HL-60/S4 (cell line): ENCODE measurements around the gene DRAP1.

Experiments
- in situ Hi-C: fragments of 300-500 bp; cut with MboI; formaldehyde crosslinking; loops from 2 replicates; pipeline ENCODE4 v1.14.3; 2022; ENCODE audit warnings: low sequenced_read_pairs

Gene DRAP1

GRCh38 chr11:65961267-65962140 is 42.3 kb downstream of the DRAP1 start, which contains the start of gene SART1:
Gene SART1 (plus strand): TSS chr11:65961734. CDS start chr11:65961781, 47 bp downstream.
- in situ Hi-C loops: no loop called here

GRCh38 chr11:65962141-65962564 is 42.9 kb downstream of the DRAP1 start:
- in situ Hi-C loops: no loop called here

GRCh38 chr11:65964906-65965305 is 45.7 kb downstream of the DRAP1 start:
- in situ Hi-C loops: no loop called here

GRCh38 chr11:65965986-65966762 is 46.9 kb downstream of the DRAP1 start:
- in situ Hi-C loops: no loop called here

- in situ Hi-C loops: no loop called here
These were observed 48.2 kb downstream of the DRAP1 start for GRCh38 chr11:65967329-65967934.

GRCh38 chr11:65968600-65969482 is 49.6 kb downstream of the DRAP1 start:
- in situ Hi-C loops: no loop called here
